Stimulated activated naive CD8-positive, alpha-beta T cell treated with anti-CD3 and anti-CD28 coated beads, Interleukin-15, Interleukin-2, amounts not matched to agents 100 ng/mL and 50 ng/mL, for 24 hours (primary cell): ENCODE measurements around the gene AP2B1.

Source experiments
- H3K27ac Mint-ChIP-seq: one replicate; pipeline ENCODE4 v1.8.0; 2021; ENCODE audit warnings: mild to moderate bottlenecking, mixed read lengths
- H3K27me3 Mint-ChIP-seq: one replicate; pipeline ENCODE4 v1.8.0; 2021; ENCODE audit warnings: mixed read lengths
- H3K36me3 Mint-ChIP-seq: one replicate; pipeline ENCODE4 v1.8.0; 2021; ENCODE audit warnings: low read depth, mixed read lengths
- H3K4me1 Mint-ChIP-seq: one replicate; pipeline ENCODE4 v1.8.0; 2021; ENCODE audit warnings: low read depth, mixed read lengths
- H3K4me3 Mint-ChIP-seq: one replicate; pipeline ENCODE4 v1.8.0; 2021; ENCODE audit warnings: mild to moderate bottlenecking, mixed read lengths
- H3K9me3 Mint-ChIP-seq: one replicate; pipeline ENCODE4 v1.8.0; 2021; ENCODE audit warnings: mixed read lengths

AP2B1 gene

GRCh38 chr17:35760587-35760986 lies 173.5 kb downstream of the AP2B1 start, which contains the start of gene C17orf50:
Gene C17orf50, plus strand, starts transcription at chr17:35760887. Its CDS starts 55 bp downstream, at chr17:35760942.
- peaks cover 8% of the 10 kb centered on the region for H3K4me1 Mint-ChIP-seq
- H3K27me3 Mint-ChIP-seq: no peaks in the 10 kb centered on the region
- H3K27ac Mint-ChIP-seq: no peak within 1 kb of the TSS

DNA sequence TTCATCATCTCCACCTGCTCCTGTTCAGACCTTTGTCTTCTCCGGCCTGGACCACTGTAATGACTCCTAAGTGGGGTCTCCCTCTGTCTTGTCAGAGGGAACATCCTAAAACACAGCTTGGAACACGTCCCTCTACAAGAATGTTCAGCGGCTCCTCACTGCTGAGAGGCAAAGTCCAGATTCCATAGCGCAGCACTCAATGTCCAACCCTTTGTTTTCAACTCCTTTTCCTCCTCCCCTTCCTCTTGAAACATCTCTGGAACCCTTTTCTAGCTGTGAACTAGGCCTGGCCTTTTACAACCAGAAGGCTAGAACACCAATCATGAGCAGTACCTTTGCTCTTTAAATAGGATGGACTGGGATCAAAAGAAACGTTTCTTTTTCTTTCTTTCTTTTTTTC lies 174.5 kb downstream of the AP2B1 start:
- Mint-ChIP-seq H3K27me3 (no peaks in the 10 kb centered on the region), H3K36me3 (no peaks in the 10 kb centered on the region), H3K27ac (no peak overlapping the region), H3K4me1 (peaks cover 8% of the 10 kb centered on the region), H3K4me3 (no peak overlapping the region), H3K9me3 (no peaks in the 10 kb centered on the region)

More at GRCh38 chr17:35760587-35760986, 173.5 kb downstream of the AP2B1 start, which contains the start of gene C17orf50:
- H3K4me3 Mint-ChIP-seq: no peak within 1 kb of the TSS
- no peaks in the 10 kb centered on the region for H3K36me3 Mint-ChIP-seq
- no peaks in the 10 kb centered on the region for H3K9me3 Mint-ChIP-seq

DNA sequence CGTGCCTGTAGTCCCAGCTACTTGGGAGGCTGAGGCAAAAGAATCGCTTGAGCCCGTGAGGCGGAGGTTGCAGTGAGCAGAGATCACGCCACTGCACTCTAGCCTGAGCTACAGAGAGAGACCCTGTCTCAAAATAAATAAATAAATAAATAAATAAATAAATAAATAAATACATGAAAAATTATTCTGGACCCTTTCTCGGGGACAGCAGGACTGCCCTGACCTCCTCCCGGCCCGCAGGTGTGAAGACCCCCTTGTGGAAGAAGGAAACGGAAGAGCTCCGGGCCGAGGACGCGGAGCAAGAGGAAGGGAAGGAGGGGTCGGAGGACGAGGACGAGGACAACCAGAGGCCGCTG lies 176.6 kb downstream of the AP2B1 start:
- H3K4me3 Mint-ChIP-seq: peak overlapping the region; percentile 60
- H3K9me3 Mint-ChIP-seq: no peaks in the 10 kb centered on the region
- no peaks in the 10 kb centered on the region for H3K27me3 Mint-ChIP-seq
- no peak overlapping the region for H3K27ac Mint-ChIP-seq
- no peaks in the 10 kb centered on the region for H3K36me3 Mint-ChIP-seq
- peaks cover 8% of the 10 kb centered on the region for H3K4me1 Mint-ChIP-seq

GRCh38 chr17:35764123-35764991 lies 177.2 kb downstream of the AP2B1 start:
- no peaks in the 10 kb centered on the region for H3K27me3 Mint-ChIP-seq

GRCh38 chr17:35765086-35765710 lies 178.1 kb downstream of the AP2B1 start:
- H3K9me3 Mint-ChIP-seq: no peaks in the 10 kb centered on the region
- H3K27ac Mint-ChIP-seq: no peak overlapping the region
- H3K27me3 Mint-ChIP-seq: no peaks in the 10 kb centered on the region
- H3K4me3 Mint-ChIP-seq: peak overlapping the region; percentile 89
- no peaks in the 10 kb centered on the region for H3K36me3 Mint-ChIP-seq
- peaks cover 8% of the 10 kb centered on the region for H3K4me1 Mint-ChIP-seq

More at GRCh38 chr17:35764123-35764991, 177.2 kb downstream of the AP2B1 start:
- Mint-ChIP-seq H3K4me3 (peak overlapping the region; percentile 89), H3K27ac (peak overlapping the region; percentile 36), H3K9me3 (no peaks in the 10 kb centered on the region), H3K4me1 (peaks cover 8% of the 10 kb centered on the region), H3K36me3 (no peaks in the 10 kb centered on the region)

GRCh38 chr17:35765756-35766488 lies 178.8 kb downstream of the AP2B1 start:
- Mint-ChIP-seq H3K27me3 (no peaks in the 10 kb centered on the region), H3K4me3 (no peak overlapping the region), H3K4me1 (peaks cover 8% of the 10 kb centered on the region), H3K9me3 (no peaks in the 10 kb centered on the region), H3K36me3 (no peaks in the 10 kb centered on the region), H3K27ac (no peak overlapping the region)

DNA sequence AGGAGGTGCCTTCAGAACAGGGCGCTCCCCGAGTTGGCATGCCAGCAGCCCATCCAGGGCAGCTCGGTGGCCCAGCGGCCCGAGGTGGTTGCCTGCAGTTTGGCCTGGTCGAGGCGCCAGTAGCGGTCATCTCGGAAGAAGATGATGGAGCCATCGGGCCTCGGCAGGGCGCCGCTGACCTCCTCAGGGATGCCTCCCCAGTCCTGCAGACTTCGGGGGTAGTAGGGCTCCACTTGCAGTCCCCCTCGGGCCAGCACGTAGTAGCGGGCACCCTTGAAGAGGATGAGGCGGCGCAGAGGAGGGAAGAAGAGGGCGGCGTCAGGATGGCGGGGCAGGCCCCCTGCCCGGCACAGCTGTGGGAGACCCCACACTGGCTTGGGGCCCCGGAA lies 179.4 kb downstream of the AP2B1 start:
- no peaks in the 10 kb centered on the region for H3K27me3 Mint-ChIP-seq
- H3K9me3 Mint-ChIP-seq: no peaks in the 10 kb centered on the region
- no peak overlapping the region for H3K27ac Mint-ChIP-seq
- peaks cover 8% of the 10 kb centered on the region for H3K4me1 Mint-ChIP-seq
- no peaks in the 10 kb centered on the region for H3K36me3 Mint-ChIP-seq
- H3K4me3 Mint-ChIP-seq: no peak overlapping the region

- Mint-ChIP-seq H3K4me1 (peaks cover 8% of the 10 kb centered on the region), H3K27ac (no peak overlapping the region), H3K27me3 (no peaks in the 10 kb centered on the region), H3K9me3 (no peaks in the 10 kb centered on the region), H3K36me3 (no peaks in the 10 kb centered on the region), H3K4me3 (no peak overlapping the region)
These were observed 179.9 kb downstream of the AP2B1 start for GRCh38 chr17:35766903-35767510.

- H3K27me3 Mint-ChIP-seq: no peaks in the 10 kb centered on the region
- H3K27ac Mint-ChIP-seq: no peak overlapping the region
- H3K9me3 Mint-ChIP-seq: no peaks in the 10 kb centered on the region
- H3K36me3 Mint-ChIP-seq: no peaks in the 10 kb centered on the region
- H3K4me3 Mint-ChIP-seq: no peak overlapping the region
- peaks cover 8% of the 10 kb centered on the region for H3K4me1 Mint-ChIP-seq
These were observed 181.7 kb downstream of the AP2B1 start for GRCh38 chr17:35768797-35769196.

- Mint-ChIP-seq H3K4me3 (no peak overlapping the region), H3K9me3 (no peaks in the 10 kb centered on the region), H3K4me1 (peaks cover 2% of the 10 kb centered on the region), H3K27ac (no peak overlapping the region), H3K27me3 (no peaks in the 10 kb centered on the region), H3K36me3 (no peaks in the 10 kb centered on the region)
These were observed 182.9 kb downstream of the AP2B1 start for GRCh38 chr17:35769895-35770486.

DNA sequence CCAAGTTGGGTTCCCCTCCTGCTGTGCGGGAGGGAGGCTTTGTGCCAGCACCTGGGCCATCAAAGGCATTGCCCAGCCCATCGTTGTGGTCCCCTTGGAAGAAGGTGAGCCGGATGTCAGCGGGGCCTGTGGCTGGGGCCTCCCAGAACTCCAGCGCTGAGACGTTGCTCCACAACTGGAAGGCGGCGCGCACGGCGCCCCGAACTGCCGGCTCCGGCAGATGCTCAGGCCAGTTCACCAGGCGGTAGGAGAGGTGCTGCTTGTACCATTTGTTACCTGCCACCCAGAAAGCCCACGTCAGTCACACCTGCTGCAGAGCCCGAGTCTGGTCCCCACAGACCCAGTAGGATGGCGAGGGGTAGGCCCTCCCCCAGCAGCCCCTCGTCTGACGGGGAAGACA lies 186.0 kb downstream of the AP2B1 start:
- Mint-ChIP-seq H3K4me3 (no peak overlapping the region), H3K9me3 (no peaks in the 10 kb centered on the region), H3K4me1 (no peaks in the 10 kb centered on the region), H3K36me3 (no peaks in the 10 kb centered on the region), H3K27ac (no peak overlapping the region), H3K27me3 (no peaks in the 10 kb centered on the region)

GRCh38 chr17:35773679-35774425 lies 186.7 kb downstream of the AP2B1 start:
- Mint-ChIP-seq H3K27me3 (no peaks in the 10 kb centered on the region), H3K4me1 (no peaks in the 10 kb centered on the region), H3K27ac (no peak overlapping the region), H3K9me3 (no peaks in the 10 kb centered on the region), H3K36me3 (no peaks in the 10 kb centered on the region), H3K4me3 (no peak overlapping the region)

DNA sequence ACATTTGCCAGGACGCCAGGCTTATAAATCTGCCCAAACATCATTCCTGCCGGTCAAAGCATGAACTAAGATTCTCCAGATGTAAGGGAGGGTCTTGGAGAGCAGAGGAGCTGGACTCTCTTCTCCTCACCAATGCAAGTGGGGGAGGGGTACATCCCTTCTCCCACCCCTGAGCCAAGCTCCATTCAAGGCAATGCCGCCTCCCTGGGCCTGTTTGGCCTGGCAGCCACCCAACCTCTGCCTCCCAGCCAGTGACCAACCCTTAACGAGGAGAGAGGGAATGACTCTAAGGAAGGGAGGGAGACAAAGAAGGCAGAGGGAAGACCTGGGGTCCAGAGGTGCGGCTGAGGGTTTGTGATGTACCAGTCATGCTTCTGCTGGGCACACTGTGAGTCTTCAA lies 187.4 kb downstream of the AP2B1 start:
- H3K27me3 Mint-ChIP-seq: no peaks in the 10 kb centered on the region
- no peaks in the 10 kb centered on the region for H3K4me1 Mint-ChIP-seq
- H3K27ac Mint-ChIP-seq: peak overlapping the region; percentile 36
- no peaks in the 10 kb centered on the region for H3K36me3 Mint-ChIP-seq
- H3K9me3 Mint-ChIP-seq: no peaks in the 10 kb centered on the region
- H3K4me3 Mint-ChIP-seq: no peak overlapping the region

- no peaks in the 10 kb centered on the region for H3K9me3 Mint-ChIP-seq
- no peak overlapping the region for H3K27ac Mint-ChIP-seq
These were observed 187.9 kb downstream of the AP2B1 start for GRCh38 chr17:35775039-35775438.

More at GRCh38 chr17:35775039-35775438, 187.9 kb downstream of the AP2B1 start:
- Mint-ChIP-seq H3K4me1 (no peaks in the 10 kb centered on the region), H3K36me3 (no peaks in the 10 kb centered on the region), H3K4me3 (no peak overlapping the region), H3K27me3 (no peaks in the 10 kb centered on the region)
